Vagina (tissue), 2 donors: ENCODE data around the gene ADAMTS4. TPM values are rescaled to one million over a fixed set of nuclear protein-coding genes. Genes with fewer than 3 reads are reported as not detected.
A peak's percentile ranks its signal among the peaks of the same experiment; 100 is the strongest.

Source experiments
- DNase-seq, 2 donors: peaks; one replicate each; pipeline ENCODE4 v3.0.0-alpha.2; 2017; ENCODE audit errors: extremely low spot score in 2 of 2
- H3K27ac ChIP-seq: fragments of 200-600 bp; sonication (generic); one replicate; pipeline ENCODE4 v1.5.1; 2019
- H3K27me3 ChIP-seq: fragments of 200-600 bp; sonication (generic); one replicate; pipeline ENCODE4 v1.5.1; 2019
- H3K36me3 ChIP-seq, 2 donors: fragments of 200-600 bp; sonication (generic); one replicate each; pipeline ENCODE4 v1.5.1; 2017 to 2019
- H3K4me1 ChIP-seq: fragments of 200-600 bp; sonication (generic); one replicate; pipeline ENCODE4 v1.5.1; 2019
- H3K4me3 ChIP-seq, 2 donors: fragments of 200-600 bp; sonication (generic); 1 replicate in 1 of 2; 2 replicates in 1 of 2; pipeline ENCODE4 v1.5.1; 2016 to 2019
- H3K9me3 ChIP-seq: fragments of 200-600 bp; sonication (generic); one replicate; pipeline ENCODE4 v1.5.1; 2019
- CTCF ChIP-seq, 3 experiments: fragments of 450-650 bp in 2 of 3; fragments of 200-600 bp in 1 of 3; sonication (generic) in 1 of 3; IDR thresholded peaks; one replicate each; pipeline ENCODE4 v1.5.1; 2017 to 2019; ENCODE audit warnings: antibody characterized with exemption in 3 of 3, mild to moderate bottlenecking in 2 of 3, moderate library complexity in 2 of 3
- POLR2A ChIP-seq, 2 donors: fragments of 450-650 bp; IDR thresholded peaks; one replicate each; pipeline ENCODE4 v1.6.1; 2017; ENCODE audit warnings: antibody characterized with exemption in 2 of 2, mild to moderate bottlenecking in 2 of 2, moderate library complexity in 2 of 2
- POLR2AphosphoS5 ChIP-seq, 2 donors: sonication (generic); formaldehyde crosslinking; IDR thresholded peaks; one replicate each; pipeline ENCODE4 v1.9.0; 2017; ENCODE audit warnings: antibody characterized with exemption in 2 of 2, mild to moderate bottlenecking in 2 of 2, low read depth in 1 of 2; ENCODE audit not compliant: insufficient read depth in 1 of 2
- intact Hi-C: fragments of 100-400 bp; cut with DNase I; formaldehyde crosslinking; loops from one replicate; pipeline ENCODE4 v1.15.1; 2023
- total RNA-seq: library from RNA; depleted of rRNA; stranded (reverse); fragments of >200 nt; gene quantifications from one replicate; pipeline ENCODE4 v1.2.3, GENCODE V29; 2016

The ADAMTS4 gene
- total RNA-seq, 1 donor from 2014 or later, result 78.3 TPM

GRCh38 chr1:161177112-161177935 is 21.5 kb downstream of the ADAMTS4 start, which contains the start of gene B4GALT3:
B4GALT3 (minus strand) TSS chr1:161177507; CDS start chr1:161176060, 1,447 bp downstream.
- H3K9me3 ChIP-seq, result no peaks in the 10 kb centered on the region
- intact Hi-C loops, result no loop called here
- H3K36me3 ChIP-seq, result peaks cover 0 to 19% of the 10 kb centered on the region in 2 donors
- peaks cover 35% of the 10 kb centered on the region for H3K4me1 ChIP-seq
- H3K27ac ChIP-seq, result peak within 1 kb of the TSS; percentile 92
- H3K4me3 ChIP-seq, result peak within 1 kb of the TSS; percentile 73 to 88
- no peak for TF ChIP-seq CTCF (IDR thresholded peaks at IDR 0.05)
- peak; percentile 50 to 98 for TF ChIP-seq POLR2AphosphoS5 (IDR thresholded peaks at IDR 0.05; ENCODE audit: insufficient read depth in 1 of 2, low read depth in 1 of 2)
- peak in 1 of 2 donors; percentile 70 for TF ChIP-seq POLR2A (IDR thresholded peaks at IDR 0.05)
- DNase-seq, result no peak
- H3K27me3 ChIP-seq, result no peaks in the 10 kb centered on the region

- no peak for DNase-seq
- TF ChIP-seq POLR2AphosphoS5 (IDR thresholded peaks at IDR 0.05; ENCODE audit: insufficient read depth in 1 of 2, low read depth in 1 of 2), result no peak
- no peak for TF ChIP-seq CTCF (IDR thresholded peaks at IDR 0.05)
- TF ChIP-seq POLR2A (IDR thresholded peaks at IDR 0.05), result no peak
- H3K4me1 ChIP-seq, result peaks cover 36% of the 10 kb centered on the region
- H3K27me3 ChIP-seq, result no peaks in the 10 kb centered on the region
- no peaks in the 10 kb centered on the region for H3K9me3 ChIP-seq
- H3K4me3 ChIP-seq, result peak overlapping the region; percentile 73 to 88
- peaks cover 0 to 26% of the 10 kb centered on the region in 2 donors for H3K36me3 ChIP-seq
- H3K27ac ChIP-seq, result peak overlapping the region; percentile 92
- intact Hi-C loops, result no loop called here
Measured at GRCh38 chr1:161176468-161177111, 22.3 kb downstream of the ADAMTS4 start.

- peak overlapping the region; percentile 92 for H3K27ac ChIP-seq
- TF ChIP-seq POLR2AphosphoS5 (IDR thresholded peaks at IDR 0.05; ENCODE audit: insufficient read depth in 1 of 2, low read depth in 1 of 2), result no peak
- TF ChIP-seq POLR2A (IDR thresholded peaks at IDR 0.05), result no peak
- TF ChIP-seq CTCF (IDR thresholded peaks at IDR 0.05), result no peak
- peaks cover 36% of the 10 kb centered on the region for H3K4me1 ChIP-seq
- no peak for DNase-seq
- no peaks in the 10 kb centered on the region for H3K27me3 ChIP-seq
- no peaks in the 10 kb centered on the region for H3K9me3 ChIP-seq
- peaks cover 0 to 33% of the 10 kb centered on the region in 2 donors for H3K36me3 ChIP-seq
- peak overlapping the region; percentile 73 to 88 for H3K4me3 ChIP-seq
- intact Hi-C loops, result no loop called here
Measured at GRCh38 chr1:161175771-161176453, 22.9 kb downstream of the ADAMTS4 start.

GRCh38 chr1:161174911-161175310 is 23.9 kb downstream of the ADAMTS4 start:
- no peak overlapping the region for H3K4me3 ChIP-seq
- H3K36me3 ChIP-seq, result peaks cover 0 to 43% of the 10 kb centered on the region in 2 donors
- H3K27ac ChIP-seq, result no peak overlapping the region
- no peaks in the 10 kb centered on the region for H3K27me3 ChIP-seq
- no peak for TF ChIP-seq CTCF (IDR thresholded peaks at IDR 0.05)
- no peak for TF ChIP-seq POLR2A (IDR thresholded peaks at IDR 0.05)
- TF ChIP-seq POLR2AphosphoS5 (IDR thresholded peaks at IDR 0.05; ENCODE audit: insufficient read depth in 1 of 2, low read depth in 1 of 2), result no peak
- peaks cover 36% of the 10 kb centered on the region for H3K4me1 ChIP-seq
- intact Hi-C loops, result no loop called here
- DNase-seq, result no peak
- no peaks in the 10 kb centered on the region for H3K9me3 ChIP-seq
